ENCODE measurements around the gene CARNS1.

GRCh38 chr11:67416416-67417335 lies 1.2 kb downstream of the CARNS1 start:
- TF ChIP-seq, protein P1, sequence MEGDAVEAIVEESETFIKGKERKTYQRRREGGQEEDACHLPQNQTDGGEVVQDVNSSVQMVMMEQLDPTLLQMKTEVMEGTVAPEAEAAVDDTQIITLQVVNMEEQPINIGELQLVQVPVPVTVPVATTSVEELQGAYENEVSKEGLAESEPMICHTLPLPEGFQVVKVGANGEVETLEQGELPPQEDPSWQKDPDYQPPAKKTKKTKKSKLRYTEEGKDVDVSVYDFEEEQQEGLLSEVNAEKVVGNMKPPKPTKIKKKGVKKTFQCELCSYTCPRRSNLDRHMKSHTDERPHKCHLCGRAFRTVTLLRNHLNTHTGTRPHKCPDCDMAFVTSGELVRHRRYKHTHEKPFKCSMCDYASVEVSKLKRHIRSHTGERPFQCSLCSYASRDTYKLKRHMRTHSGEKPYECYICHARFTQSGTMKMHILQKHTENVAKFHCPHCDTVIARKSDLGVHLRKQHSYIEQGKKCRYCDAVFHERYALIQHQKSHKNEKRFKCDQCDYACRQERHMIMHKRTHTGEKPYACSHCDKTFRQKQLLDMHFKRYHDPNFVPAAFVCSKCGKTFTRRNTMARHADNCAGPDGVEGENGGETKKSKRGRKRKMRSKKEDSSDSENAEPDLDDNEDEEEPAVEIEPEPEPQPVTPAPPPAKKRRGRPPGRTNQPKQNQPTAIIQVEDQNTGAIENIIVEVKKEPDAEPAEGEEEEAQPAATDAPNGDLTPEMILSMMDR (IDR thresholded peaks at IDR 0.05; ENCODE audit: insufficient read depth, low read depth, low read length) = no peak
- TF ChIP-seq EZH2 (IDR thresholded peaks at IDR 0.05; ENCODE audit: insufficient read depth, low read length) = no peak

All from astrocyte (in vitro differentiated cells and primary cell).